Umbilical cord (tissue), 2 donors: ENCODE measurements around the gene KCNMA1. TPM values are rescaled to one million over a fixed set of nuclear protein-coding genes. Genes with fewer than 3 reads are reported as not detected.

Experiments used
- DNase-seq: peaks from one replicate; pipeline ENCODE4 v3.0.0-alpha.2; 2015; ENCODE audit warnings: low spot score
- total RNA-seq: library from RNA; depleted of rRNA; stranded (reverse); fragments of >200 nt; gene quantifications from one replicate; pipeline ENCODE4 v1.2.3, GENCODE V29; 2014; ENCODE audit warnings: low replicate concordance; ENCODE audit not compliant: insufficient read depth

KCNMA1 gene
- total RNA-seq, 1 donor from 2014 or later, result 79.2 TPM

DNA sequence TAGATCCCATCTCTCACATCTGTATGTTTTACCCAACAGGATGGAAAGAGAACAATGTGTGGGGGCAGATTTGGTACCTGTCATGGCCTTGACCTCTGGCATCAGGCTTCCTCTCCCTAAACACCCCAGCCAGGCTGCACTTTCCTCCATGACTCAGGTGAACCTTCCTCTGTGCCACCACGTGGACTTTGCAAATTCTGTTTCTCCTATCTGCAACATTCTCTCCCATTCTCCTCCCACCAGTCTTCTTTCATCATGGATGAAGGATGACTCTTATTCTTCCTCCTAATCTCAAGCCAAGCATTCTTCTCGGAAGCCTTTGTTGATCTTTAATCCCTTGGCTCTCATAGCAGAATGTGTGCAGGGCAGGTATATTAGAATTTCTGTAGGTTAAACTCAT is 355.4 kb downstream of the KCNMA1 start:
- no peak for DNase-seq

DNA sequence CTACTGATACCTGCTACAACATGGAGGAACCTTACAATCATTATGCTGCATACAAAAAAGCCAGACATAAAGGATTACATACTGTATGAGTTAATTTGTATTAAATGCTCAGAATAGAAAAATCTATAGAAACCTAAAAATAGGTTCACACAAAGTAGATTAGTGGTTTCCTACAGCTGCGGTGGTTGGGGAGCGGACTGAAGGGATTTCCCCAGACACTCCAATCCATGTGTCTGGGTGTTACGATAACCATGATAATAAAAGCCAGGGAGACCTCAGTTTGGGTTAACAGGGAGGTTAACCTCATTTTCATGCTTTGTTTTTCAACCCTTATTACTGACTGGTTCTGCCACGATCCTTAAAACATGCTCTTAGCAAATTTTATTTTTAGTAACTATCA is 355.9 kb downstream of the KCNMA1 start:
- DNase-seq, result no peak

- DNase-seq, result no peak
These were observed 358.4 kb downstream of the KCNMA1 start for GRCh38 chr10:77279207-77279606.

- DNase-seq, result peak; percentile 76
These were observed 363.4 kb downstream of the KCNMA1 start for GRCh38 chr10:77274046-77274795.

DNA sequence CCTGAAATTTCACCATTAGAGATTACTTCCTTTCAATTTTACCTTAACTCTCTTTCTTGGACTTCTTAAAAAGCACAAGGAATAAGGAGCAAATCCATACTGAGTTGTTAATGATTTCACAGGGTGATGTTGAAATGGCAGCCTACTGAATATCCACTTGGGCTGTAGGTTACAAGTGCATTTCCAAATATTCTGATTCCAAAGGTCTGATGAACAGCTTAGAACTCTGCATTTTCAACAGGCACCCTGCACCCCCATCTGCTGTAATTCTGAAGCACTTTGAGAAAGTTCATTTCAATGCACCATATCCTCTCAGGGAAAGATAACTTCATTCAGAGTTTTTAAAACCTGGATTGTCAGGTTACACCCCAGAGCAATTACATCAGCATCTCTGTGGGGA is 368.4 kb downstream of the KCNMA1 start:
- no peak for DNase-seq

DNA sequence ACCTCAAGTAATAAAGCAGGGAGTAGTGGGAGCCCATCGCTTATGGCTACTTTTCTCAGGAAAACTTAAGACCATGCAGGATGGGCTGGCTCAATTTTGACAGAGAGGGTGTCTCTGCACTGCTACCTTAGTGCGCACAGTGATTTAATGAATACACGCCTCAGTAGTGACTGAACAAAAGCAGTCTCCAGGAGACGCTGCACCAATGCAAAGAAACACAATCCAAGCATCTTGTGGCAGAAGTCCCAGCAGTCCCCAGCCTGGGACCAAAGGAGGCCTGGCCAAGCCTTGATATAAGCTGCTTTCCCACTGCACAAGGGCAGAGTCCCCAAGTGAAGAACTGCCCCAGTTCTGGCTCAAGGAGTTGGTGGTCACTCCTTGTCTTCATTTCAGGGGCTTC is 368.9 kb downstream of the KCNMA1 start:
- no peak for DNase-seq

GRCh38 chr10:77267703-77268675 is 369.6 kb downstream of the KCNMA1 start:
- DNase-seq, result peak; percentile 85

DNA sequence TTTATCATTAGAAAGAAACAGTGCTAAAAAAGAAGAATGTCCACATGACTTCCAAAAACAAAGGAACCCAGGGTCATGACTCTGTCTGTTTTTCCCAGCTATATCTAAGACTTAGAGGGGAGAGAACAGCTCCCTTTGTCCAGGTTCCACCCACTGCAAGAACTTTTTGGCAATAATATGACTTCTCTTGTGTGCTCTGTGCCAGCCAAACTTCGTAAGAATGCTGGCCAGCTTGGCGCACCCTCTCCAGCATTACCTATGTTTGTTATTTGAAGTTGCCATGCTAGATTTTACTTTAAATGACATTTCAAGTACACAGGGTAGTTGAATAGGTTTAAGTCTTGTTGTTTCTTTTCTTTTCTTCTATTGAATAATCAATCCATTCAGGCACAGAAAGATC is 371.4 kb downstream of the KCNMA1 start:
- DNase-seq, result no peak

- DNase-seq, result no peak
These were observed 373.1 kb downstream of the KCNMA1 start for GRCh38 chr10:77264527-77264926.

- no peak for DNase-seq
These were observed 373.5 kb downstream of the KCNMA1 start for GRCh38 chr10:77264107-77264506.

GRCh38 chr10:77263700-77264099 is 373.9 kb downstream of the KCNMA1 start:
- DNase-seq, result no peak

DNA sequence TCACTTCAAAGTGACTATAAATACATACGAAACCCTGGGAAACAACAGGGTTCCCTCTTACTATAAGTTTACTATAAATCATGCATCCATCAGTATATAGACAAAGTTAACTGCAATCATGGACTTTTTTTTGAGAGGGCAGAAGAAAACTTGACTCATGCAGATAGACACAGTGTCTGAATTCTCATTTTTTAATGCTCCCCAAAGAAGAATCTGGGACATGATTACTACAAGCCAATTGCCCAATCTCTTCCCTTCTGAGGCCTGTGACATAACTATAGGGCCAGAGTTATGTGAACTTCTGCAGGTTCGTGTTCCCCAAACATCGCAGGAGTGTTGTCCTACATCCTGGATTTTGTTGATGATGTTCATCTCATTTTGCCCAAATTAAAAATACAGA is 376.5 kb downstream of the KCNMA1 start:
- DNase-seq, result no peak

GRCh38 chr10:77259171-77259874 is 378.3 kb downstream of the KCNMA1 start:
- peak; percentile 93 for DNase-seq

- DNase-seq, result no peak
These were observed 381.3 kb downstream of the KCNMA1 start for GRCh38 chr10:77256346-77256745.

DNA sequence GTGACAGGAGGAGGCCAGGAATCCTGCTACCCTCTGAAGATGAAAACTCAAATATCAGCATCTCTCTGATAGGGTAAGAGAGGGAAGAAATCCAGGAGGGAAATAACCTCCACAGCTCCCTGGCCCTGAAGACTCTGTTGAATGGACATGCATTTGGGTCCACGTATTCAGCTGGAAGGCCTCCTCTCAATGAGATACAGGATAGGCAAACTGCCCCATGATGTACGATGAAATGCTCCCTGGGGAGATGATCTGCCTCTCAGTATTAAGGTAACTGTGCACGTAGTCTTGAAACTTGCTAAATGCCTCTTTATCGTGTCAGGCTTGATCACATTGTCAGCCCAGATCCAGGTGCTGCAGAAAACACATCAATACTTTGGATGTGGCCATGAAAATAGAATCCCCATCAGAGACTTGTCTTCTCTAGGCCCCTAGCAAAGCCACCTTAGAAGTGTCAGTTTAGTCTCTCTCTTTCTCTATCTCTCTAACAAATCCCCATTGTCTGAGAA is 384.0 kb downstream of the KCNMA1 start:
- DNase-seq, result no peak

- peak; percentile 85 for DNase-seq
These were observed 384.5 kb downstream of the KCNMA1 start for GRCh38 chr10:77253147-77253545.

- no peak for DNase-seq
These were observed 385.0 kb downstream of the KCNMA1 start for GRCh38 chr10:77252380-77253146.

- DNase-seq, result no peak
These were observed 386.2 kb downstream of the KCNMA1 start for GRCh38 chr10:77251297-77252013.

GRCh38 chr10:77249901-77250459 is 387.6 kb downstream of the KCNMA1 start:
- no peak for DNase-seq
